Fibroblast of lung (primary cell): ENCODE measurements around the gene LILRA6. TPM values are rescaled to one million over a fixed set of nuclear protein-coding genes. Genes with fewer than 3 reads are reported as not detected.
"Not testable (repeated sequence)": the region's sequence is repeated elsewhere in the genome, so short reads cannot be mapped to it uniquely, and the experiment has no call there.

Experiments used
- DNase-seq, 2 donors: peaks; one replicate each; pipeline versions ENCODE4 v3.0.0 to v3.0.0-alpha.2; 2010; ENCODE audit warnings: low read depth in 2 of 2
- H2AFZ ChIP-seq: 2 replicates; pipeline ENCODE4 v1.5.1; 2012; ENCODE audit warnings: low read length, control low read depth, inconsistent platforms
- H3K27ac ChIP-seq: 2 replicates; pipeline ENCODE4 v1.5.1; 2011; ENCODE audit warnings: low read length, control low read depth; ENCODE audit not compliant: insufficient read depth
- H3K27me3 ChIP-seq: 2 replicates; pipeline ENCODE4 v1.5.1; 2011; ENCODE audit warnings: mild to moderate bottlenecking, low read length; ENCODE audit not compliant: control insufficient read depth, insufficient read depth
- H3K36me3 ChIP-seq: 2 replicates; pipeline ENCODE4 v1.5.1; 2011; ENCODE audit warnings: low read length; ENCODE audit not compliant: control insufficient read depth, insufficient read depth
- H3K4me1 ChIP-seq: 2 replicates; pipeline ENCODE4 v1.5.1; 2011; ENCODE audit warnings: low read length; ENCODE audit not compliant: control insufficient read depth, insufficient read depth; ENCODE audit errors: extremely low read depth
- H3K4me2 ChIP-seq: 2 replicates; pipeline ENCODE4 v1.5.1; 2011; ENCODE audit warnings: low read length, control low read depth; ENCODE audit not compliant: insufficient read depth; ENCODE audit errors: extremely low read depth
- H3K4me3 ChIP-seq, 4 experiments: fragments of 200-600 bp in 1 of 4; sonication (generic) in 1 of 4; replicated peaks in 1 of 4; 2 replicates each; pipeline ENCODE4 v1.5.1; 2011 to 2016; ENCODE audit warnings: low read length in 4 of 4, low read depth in 3 of 4, mild to moderate bottlenecking in 3 of 4, control low read depth in 2 of 4, inconsistent platforms in 1 of 4, mixed read lengths in 1 of 4; ENCODE audit not compliant: insufficient read depth in 1 of 4; ENCODE audit errors: control extremely low read depth in 1 of 4
- H3K79me2 ChIP-seq: 2 replicates; pipeline ENCODE4 v1.5.1; 2012; ENCODE audit warnings: mild to moderate bottlenecking, low read length, inconsistent platforms; ENCODE audit not compliant: control insufficient read depth, insufficient read depth
- H3K9ac ChIP-seq: 2 replicates; pipeline ENCODE4 v1.5.1; 2011; ENCODE audit warnings: mild to moderate bottlenecking, low read length, control low read depth; ENCODE audit not compliant: insufficient read depth
- H3K9me3 ChIP-seq: 2 replicates; pipeline ENCODE4 v1.5.1; 2012; ENCODE audit warnings: low read depth, low read length; ENCODE audit not compliant: control insufficient read depth, insufficient read depth
- H4K20me1 ChIP-seq: 2 replicates; pipeline ENCODE4 v1.5.1; 2011; ENCODE audit warnings: low read length; ENCODE audit not compliant: control insufficient read depth, insufficient read depth; ENCODE audit errors: extremely low read depth
- CTCF ChIP-seq, 2 donors: IDR thresholded peaks in 1 of 2; conservative IDR thresholded peaks in 1 of 2; 1 replicate in 1 of 2; 2 replicates in 1 of 2; pipeline ENCODE4 v1.5.1; 2011 to 2012; ENCODE audit warnings: low read length in 2 of 2, control low read depth in 1 of 2, inconsistent platforms in 1 of 2, low read depth in 1 of 2, mild to moderate bottlenecking in 1 of 2
- EZH2 ChIP-seq: IDR thresholded peaks from 2 replicates; pipeline ENCODE4 v1.5.1; 2012; ENCODE audit warnings: low read length, control low read depth, mild to moderate bottlenecking; ENCODE audit errors: missing control alignments
- polyA plus RNA-seq, 2 donors: library from polyadenylated mRNA; depleted of rRNA in 1 of 2; stranded (reverse) in 1 of 2; unstranded in 1 of 2; fragments of >200 nt; gene quantifications; 2 replicates each; pipeline ENCODE4 v1.2.1, GENCODE V29; 2011 to 2012; ENCODE audit warnings: missing spikeins in 1 of 2
- total RNA-seq: library from RNA; depleted of rRNA; stranded (reverse); fragments of >200 nt; gene quantifications from 2 replicates; pipeline ENCODE4 v1.2.1, GENCODE V29; 2014

LILRA6 gene
- total and polyA plus RNA-seq, 2 donors (not counting 1 experiment from before 2014, with no cell fraction given) = not detected

GRCh38 chr19:54245936-54246335, 3.3 kb upstream of the LILRA6 start:
- DNase-seq = no peak
- Histone ChIP-seq H3K4me2 (no peak overlapping the region), H3K36me3 (no peaks in the 10 kb centered on the region), H2AFZ (no peak overlapping the region), H4K20me1 (no peaks in the 10 kb centered on the region), H3K4me1 (no peaks in the 10 kb centered on the region), H3K4me3 (no peak overlapping the region), H3K27ac (no peak overlapping the region), H3K79me2 (no peaks in the 10 kb centered on the region), H3K27me3 (no peaks in the 10 kb centered on the region), H3K9ac (no peak overlapping the region), H3K9me3 (no peaks in the 10 kb centered on the region)
- TF ChIP-seq EZH2 (no peak), CTCF (conservative IDR thresholded peaks at IDR 0.05 in 1 of 2, IDR thresholded peaks at IDR 0.05 in 1 of 2; ENCODE audit: low read depth in 1 of 2, low read length in 2 of 2) (no peak)

- not testable (repeated sequence) for H3K27me3 ChIP-seq, H2AFZ ChIP-seq, DNase-seq, H3K9ac ChIP-seq, H3K79me2 ChIP-seq, H3K36me3 ChIP-seq, H4K20me1 ChIP-seq, H3K4me1 ChIP-seq, H3K9me3 ChIP-seq, H3K4me2 ChIP-seq, H3K27ac ChIP-seq, H3K4me3 ChIP-seq
Measured at GRCh38 chr19:54243809-54244208, 1.2 kb upstream of the LILRA6 start.

GRCh38 chr19:54242234-54242633, 356 bp downstream of the LILRA6 start:
- H3K9me3 ChIP-seq, H3K79me2 ChIP-seq, H3K36me3 ChIP-seq, H3K9ac ChIP-seq, H4K20me1 ChIP-seq, H3K4me2 ChIP-seq, H3K27me3 ChIP-seq, H2AFZ ChIP-seq, H3K27ac ChIP-seq, H3K4me3 ChIP-seq, DNase-seq, H3K4me1 ChIP-seq: not testable (repeated sequence)

GRCh38 chr19:54240372-54241336, 1.9 kb downstream of the LILRA6 start:
- H2AFZ ChIP-seq, H3K79me2 ChIP-seq, H3K4me1 ChIP-seq, H3K9me3 ChIP-seq, H4K20me1 ChIP-seq, H3K4me2 ChIP-seq, DNase-seq, H3K36me3 ChIP-seq, H3K27ac ChIP-seq, H3K4me3 ChIP-seq, H3K27me3 ChIP-seq, H3K9ac ChIP-seq: not testable (repeated sequence)

GRCh38 chr19:54239491-54240371, 2.9 kb downstream of the LILRA6 start:
- not testable (repeated sequence) for H3K4me2 ChIP-seq, H3K27me3 ChIP-seq, H3K79me2 ChIP-seq, DNase-seq, H4K20me1 ChIP-seq, H3K36me3 ChIP-seq, H3K9me3 ChIP-seq, H3K9ac ChIP-seq, H3K4me3 ChIP-seq, H3K4me1 ChIP-seq, H3K27ac ChIP-seq, H2AFZ ChIP-seq
